IMR-90 (cell line): ENCODE results near the gene P2RX7. TPM values are rescaled to one million over a fixed set of nuclear protein-coding genes. Genes with fewer than 3 reads are reported as not detected.

Experiments
- ATAC-seq: fragments of 200-7000 bp; cut with Tn5 transposase; 2 replicates; pipeline ENCODE4 v1.9.1; 2020; ENCODE audit warnings: low read depth, mild to moderate bottlenecking, moderate library complexity
- BruUV-seq: library from RNA; stranded (reverse); fragments of 400-500 nt; replicated peaks from 2 replicates; lab custom pipeline; 2021; lab: Mats Ljungman, UMichigan
- CTCF ChIA-PET: fragments of 300-600 bp; formaldehyde crosslinking; extraction: SDS; loops from one replicate; lab custom pipeline; 2021; ENCODE audit warnings: antibody characterized with exemption; lab: Yijun Ruan, JAX
- POLR2A ChIA-PET: fragments of 300-600 bp; sonication (Branson Sonifier 250); formaldehyde crosslinking; loops from one replicate; lab custom pipeline; 2022; ENCODE audit warnings: antibody characterized with exemption; ENCODE audit not compliant: unreplicated experiment; lab: Charles Lee
- DNase-seq: peaks from one replicate; pipeline ENCODE4 v3.0.0; 2013
- H2AFZ ChIP-seq: replicated peaks from 2 replicates; pipeline ENCODE3; 2013; ENCODE audit warnings: low read length, mild to moderate bottlenecking; ENCODE audit not compliant: poor library complexity
- H2AK5ac ChIP-seq: 2 replicates; pipeline ENCODE4 v1.6.1; 2013; ENCODE audit warnings: low read depth, low read length, inconsistent platforms
- H2AK9ac ChIP-seq: replicated peaks from 2 replicates; pipeline ENCODE3; 2013; ENCODE audit warnings: mild to moderate bottlenecking, low read depth, low read length, moderate library complexity; ENCODE audit not compliant: poor library complexity
- H2BK120ac ChIP-seq: 2 replicates; pipeline ENCODE4 v1.6.1; 2013; ENCODE audit warnings: low read depth, low read length, inconsistent platforms
- H2BK15ac ChIP-seq: 3 replicates; pipeline ENCODE4 v1.6.1; 2013; ENCODE audit warnings: low read depth, low read length, inconsistent platforms
- H2BK20ac ChIP-seq: 2 replicates; pipeline ENCODE4 v1.6.1; 2013; ENCODE audit warnings: low read depth, mild to moderate bottlenecking, inconsistent platforms, low read length, moderate library complexity
- H2BK5ac ChIP-seq: 2 replicates; pipeline ENCODE4 v1.6.1; 2013; ENCODE audit warnings: mild to moderate bottlenecking, low read depth, low read length, inconsistent platforms; ENCODE audit not compliant: poor library complexity, severe bottlenecking
- H3K14ac ChIP-seq: replicated peaks from 2 replicates; pipeline ENCODE4 v1.6.1; 2013; ENCODE audit warnings: low read depth, low read length, inconsistent platforms
- H3K18ac ChIP-seq: 2 replicates; pipeline ENCODE4 v1.6.1; 2013; ENCODE audit warnings: low read depth, low read length, control low read depth
- H3K23ac ChIP-seq: 2 replicates; pipeline ENCODE4 v1.6.1; 2013; ENCODE audit warnings: low read depth, low read length, inconsistent platforms
- H3K27ac ChIP-seq: 2 replicates; pipeline ENCODE4 v1.5.1; 2013; ENCODE audit warnings: mild to moderate bottlenecking, control low read depth, low read length; ENCODE audit not compliant: insufficient read depth
- H3K27me3 ChIP-seq: 2 replicates; pipeline ENCODE4 v1.6.1; 2013; ENCODE audit warnings: low read length; ENCODE audit not compliant: control insufficient read depth, insufficient read depth
- H3K36me3 ChIP-seq: 2 replicates; pipeline ENCODE4 v1.6.1; 2013; ENCODE audit warnings: low read length, mixed read lengths; ENCODE audit not compliant: control insufficient read depth, insufficient read depth
- H3K4ac ChIP-seq: 2 replicates; pipeline ENCODE4 v1.6.1; 2013; ENCODE audit warnings: low read depth, low read length, inconsistent platforms
- H3K4me1 ChIP-seq: 2 replicates; pipeline ENCODE4 v1.6.1; 2013; ENCODE audit warnings: low read length, mixed read lengths; ENCODE audit not compliant: control insufficient read depth, insufficient read depth
- H3K4me2 ChIP-seq: 2 replicates; pipeline ENCODE4 v1.6.1; 2013; ENCODE audit warnings: low read depth, mild to moderate bottlenecking, control low read depth, low read length, moderate library complexity
- H3K4me3 ChIP-seq: 2 replicates; pipeline ENCODE4 v1.5.1; 2013; ENCODE audit warnings: low read depth, mild to moderate bottlenecking, control low read depth, low read length, moderate library complexity; ENCODE audit not compliant: insufficient read depth
- H3K56ac ChIP-seq: 2 replicates; pipeline ENCODE4 v1.6.1; 2013; ENCODE audit warnings: low read length, inconsistent platforms; ENCODE audit not compliant: insufficient read depth; ENCODE audit errors: extremely low read depth
- H3K79me1 ChIP-seq, 2 experiments: 2 replicates each; pipeline ENCODE4 v1.6.1; 2013; ENCODE audit warnings: low read length in 2 of 2, inconsistent platforms in 1 of 2, low read depth in 1 of 2
- H3K9ac ChIP-seq: 2 replicates; pipeline ENCODE4 v1.6.1; 2013; ENCODE audit warnings: low read depth, low read length, control low read depth
- H3K9me1 ChIP-seq: 2 replicates; pipeline ENCODE4 v1.6.1; 2013; ENCODE audit warnings: low read length, inconsistent platforms; ENCODE audit not compliant: insufficient read depth
- H3K9me3 ChIP-seq: 2 replicates; pipeline ENCODE4 v1.6.1; 2013; ENCODE audit warnings: low read length; ENCODE audit not compliant: control insufficient read depth, insufficient read depth
- H4K20me1 ChIP-seq: 2 replicates; pipeline ENCODE4 v1.6.1; 2013; ENCODE audit warnings: low read length, inconsistent platforms; ENCODE audit not compliant: insufficient read depth
- H4K5ac ChIP-seq: 2 replicates; pipeline ENCODE4 v1.6.1; 2013; ENCODE audit warnings: mild to moderate bottlenecking, low read depth, low read length, control low read depth
- H4K8ac ChIP-seq, 2 experiments: 2 replicates each; pipeline ENCODE4 v1.6.1; 2013; ENCODE audit warnings: low read depth in 2 of 2, low read length in 2 of 2, control low read depth in 1 of 2, inconsistent platforms in 1 of 2
- H4K91ac ChIP-seq: 2 replicates; pipeline ENCODE4 v1.6.1; 2013; ENCODE audit warnings: low read depth, low read length, inconsistent platforms; ENCODE audit not compliant: insufficient read depth
- BHLHE40 ChIP-seq: fragments of 150-350 bp; IDR thresholded peaks from 2 replicates; pipeline ENCODE4 v1.6.1; 2016; ENCODE audit warnings: mild to moderate bottlenecking, low read depth, low read length
- CHD1 ChIP-seq: IDR thresholded peaks from 2 replicates; pipeline ENCODE4 v1.6.1; 2012; ENCODE audit warnings: low read depth, low read length, improper control_type of control experiment
- CTCF ChIP-seq: conservative IDR thresholded peaks from 2 replicates; pipeline ENCODE4 v1.5.1; 2012; ENCODE audit warnings: mild to moderate bottlenecking, low read depth, low read length, improper control_type of control experiment
- FOS ChIP-seq: fragments of 150-350 bp; IDR thresholded peaks from 2 replicates; pipeline ENCODE4 v1.6.1; 2016; ENCODE audit warnings: low read depth, low read length
- MAFK ChIP-seq: IDR thresholded peaks from 2 replicates; pipeline ENCODE4 v1.6.1; 2012; ENCODE audit warnings: low read depth, low read length, improper control_type of control experiment
- MAZ ChIP-seq: IDR thresholded peaks from 2 replicates; pipeline ENCODE4 v1.6.1; 2012; ENCODE audit warnings: low read depth, mild to moderate bottlenecking, low read length, improper control_type of control experiment, moderate library complexity, borderline replicate concordance
- NFE2L2 ChIP-seq: fragments of 150-350 bp; IDR thresholded peaks from 2 replicates; pipeline ENCODE4 v1.6.1; 2016; ENCODE audit warnings: low read depth, mild to moderate bottlenecking, low read length
- POLR2A ChIP-seq: IDR thresholded peaks from 2 replicates; pipeline ENCODE4 v1.6.1; 2012; ENCODE audit warnings: mild to moderate bottlenecking, low read depth, low read length
- SMC3 ChIP-seq: fragments of 150-350 bp; IDR thresholded peaks from 2 replicates; pipeline ENCODE4 v1.6.1; 2016; ENCODE audit warnings: low read depth, mild to moderate bottlenecking, antibody characterized with exemption, low read length, moderate library complexity
- WGBS, 2 experiments: methylation state at CpG; one replicate each; pipeline versions ENCODE4 v1.1.5 to v1.1.7; 2013; ENCODE audit warnings: missing lambda C conversion rate in 2 of 2; ENCODE audit not compliant: insufficient read length in 1 of 2; ENCODE audit errors: extremely low coverage in 2 of 2; 5-methylcytosine and 5-hydroxymethylcytosine counted together
- dilution Hi-C: fragments of 300-500 bp; cut with HindIII; formaldehyde crosslinking; loops from one replicate; pipeline ENCODE4 v1.14.3; 2018; ENCODE audit warnings: low sequenced_read_pairs; ENCODE audit not compliant: unreplicated experiment
- in situ Hi-C: fragments of 300-500 bp; cut with MboI; formaldehyde crosslinking; loops from 3 replicates; pipeline ENCODE4 v1.14.3; 2019; ENCODE audit warnings: low sequenced_read_pairs, inconsistent platforms, mixed read lengths
- intact Hi-C: fragments of 100-400 bp; cut with micrococcal nuclease; formaldehyde crosslinking; loops from 2 replicates; pipeline ENCODE4 v1.10.0; 2022
- polyA plus RNA-seq, 3 experiments: library from polyadenylated mRNA; depleted of rRNA; stranded (reverse); fragments of >200 nt; gene quantifications; 2 replicates each; pipeline ENCODE4 v1.2.3, GENCODE V29; 2012; ENCODE audit warnings: low replicate concordance in 1 of 3
- total RNA-seq: library from RNA; depleted of rRNA; stranded (reverse); fragments of >200 nt; gene quantifications from 2 replicates; pipeline ENCODE4 v1.2.3, GENCODE V29; 2012
- TF ChIP-seq, protein P1 (sequence below): fragments of 150-350 bp; IDR thresholded peaks from 2 replicates; pipeline ENCODE4 v1.6.1; 2017; ENCODE audit warnings: mild to moderate bottlenecking, antibody characterized with exemption, low read length, low read depth

P2RX7 gene
- total and polyA plus RNA-seq, 2 of the 4 experiments (the other 2 are of a cell fraction) = 0.07 to 0.18 TPM

DNA sequence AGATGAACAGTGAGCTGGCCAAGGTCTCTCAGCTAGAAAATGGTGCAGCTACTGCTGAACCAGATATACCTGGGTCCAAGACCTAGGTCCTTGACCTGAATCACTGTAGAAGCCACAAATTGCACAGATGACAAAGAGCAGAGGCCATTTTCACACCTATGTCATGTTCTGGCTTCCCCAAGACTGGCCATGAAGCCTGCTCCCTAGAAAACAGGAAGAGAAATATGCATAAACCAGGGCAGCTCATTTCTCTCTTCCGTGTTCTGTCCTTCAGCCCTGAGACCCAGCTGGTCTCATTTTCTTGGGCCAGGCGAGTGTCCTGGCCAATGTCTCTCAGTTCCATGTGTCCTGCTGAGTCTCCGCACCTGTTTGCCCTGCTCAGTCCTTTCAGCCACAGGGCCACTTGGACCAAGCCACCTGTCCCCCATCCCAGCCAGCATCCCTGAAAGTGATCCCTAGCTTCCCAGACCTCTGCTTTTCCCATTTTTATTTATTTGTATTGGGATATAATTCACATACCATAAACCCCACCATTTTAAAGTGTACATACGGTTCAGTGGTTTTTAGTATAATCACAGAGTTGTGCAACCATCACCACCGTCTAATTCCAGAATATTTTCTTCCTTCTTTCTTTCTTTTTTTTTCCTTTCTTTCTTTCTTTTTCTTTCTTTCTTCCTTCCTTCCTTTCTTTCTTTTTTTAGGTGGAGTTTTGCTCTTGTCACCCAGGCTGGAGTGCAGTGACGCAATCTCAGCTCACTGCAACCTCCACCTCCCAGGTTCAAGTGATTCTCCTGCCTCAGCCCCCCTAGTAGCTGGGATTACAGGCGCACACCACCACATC lies 27.0 kb downstream of the P2RX7 start:
- in situ Hi-C loops (no loop called here), intact Hi-C loops (no loop called here), dilution Hi-C loops (no loop called here)
- H3K79me1 ChIP-seq = no peaks in the 10 kb centered on the region
- H4K20me1 ChIP-seq = no peaks in the 10 kb centered on the region
- H3K4ac ChIP-seq = no peak overlapping the region
- H3K18ac ChIP-seq = no peak overlapping the region
- peaks cover 34% of the 10 kb centered on the region for H3K27me3 ChIP-seq
- no peak overlapping the region for H4K8ac ChIP-seq
- H3K27ac ChIP-seq = no peak overlapping the region
- no TSS peak for BruUV-seq
- H4K91ac ChIP-seq = no peak overlapping the region
- H2AFZ ChIP-seq = no peak overlapping the region
- no peak for TF ChIP-seq CHD1
- TF ChIP-seq, protein P1, sequence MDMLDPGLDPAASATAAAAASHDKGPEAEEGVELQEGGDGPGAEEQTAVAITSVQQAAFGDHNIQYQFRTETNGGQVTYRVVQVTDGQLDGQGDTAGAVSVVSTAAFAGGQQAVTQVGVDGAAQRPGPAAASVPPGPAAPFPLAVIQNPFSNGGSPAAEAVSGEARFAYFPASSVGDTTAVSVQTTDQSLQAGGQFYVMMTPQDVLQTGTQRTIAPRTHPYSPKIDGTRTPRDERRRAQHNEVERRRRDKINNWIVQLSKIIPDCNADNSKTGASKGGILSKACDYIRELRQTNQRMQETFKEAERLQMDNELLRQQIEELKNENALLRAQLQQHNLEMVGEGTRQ = no peak
- TF ChIP-seq CTCF = no peak
- TF ChIP-seq SMC3 = no peak
- TF ChIP-seq MAZ = no peak
- no peak for TF ChIP-seq BHLHE40
- TF ChIP-seq NFE2L2 = no peak
- no peak for TF ChIP-seq MAFK
- TF ChIP-seq POLR2A = no peak
- TF ChIP-seq FOS = no peak
- no peak overlapping the region for H2BK120ac ChIP-seq
- H2AK5ac ChIP-seq = no peak overlapping the region
- H3K14ac ChIP-seq = no peak overlapping the region
- no peaks in the 10 kb centered on the region for H3K36me3 ChIP-seq
- DNase-seq (no peak), ATAC-seq (no peak)
- H4K5ac ChIP-seq = no peak overlapping the region
- 50% methylated on average over 2 of the region's 7 CpGs; no CpG with 5 or more reads in 1 of the 2 experiments for WGBS, 2 experiments
- CTCF ChIA-PET = no interaction called here
- H3K4me1 ChIP-seq = no peaks in the 10 kb centered on the region
- no peak overlapping the region for H2BK20ac ChIP-seq
- H3K9me1 ChIP-seq = no peaks in the 10 kb centered on the region
- no peak overlapping the region for H2BK5ac ChIP-seq
- POLR2A ChIA-PET = no interaction called here
- H3K4me2 ChIP-seq = no peak overlapping the region
- no peak overlapping the region for H3K9ac ChIP-seq
- no peak overlapping the region for H2BK15ac ChIP-seq
- no peak overlapping the region for H2AK9ac ChIP-seq
- no peak overlapping the region for H3K4me3 ChIP-seq
- H3K23ac ChIP-seq = no peak overlapping the region
- H3K56ac ChIP-seq = no peak overlapping the region
- peaks cover 8% of the 10 kb centered on the region for H3K9me3 ChIP-seq
